ENCODE data around the gene GRIN2D. TPM values are rescaled to one million over a fixed set of nuclear protein-coding genes. Genes with fewer than 3 reads are reported as not detected.
A peak's percentile ranks its signal among the peaks of the same experiment; 100 is the strongest.

The GRIN2D gene
- total and polyA plus RNA-seq, 2 donors from 2014 or later, result 0.13 to 0.54 TPM

DNA sequence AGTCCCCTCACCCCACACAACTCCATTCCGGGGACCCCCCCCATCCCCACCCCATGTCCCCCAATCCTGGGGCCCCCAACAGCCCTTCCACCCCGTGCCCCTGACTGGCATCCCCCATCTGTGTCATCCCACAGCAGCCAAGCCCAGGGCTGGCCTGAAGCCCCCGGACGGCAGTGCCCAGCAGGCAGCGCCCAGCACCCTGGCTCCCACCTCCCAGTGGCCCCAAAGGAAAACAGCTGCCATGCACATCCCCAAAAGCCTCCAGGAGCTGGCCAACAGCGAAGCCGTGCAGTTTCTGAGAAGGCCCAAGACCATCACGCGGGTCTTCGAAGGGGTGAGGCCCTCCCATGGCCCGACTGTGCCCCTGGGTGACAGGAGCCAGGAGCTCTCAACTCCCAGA, 27.9 kb upstream of the GRIN2D start:
- intact Hi-C loops (cut with DNase I), result no loop called here
- DNase-seq (peak in 1 of 5 donors; percentile 73), FAIRE-seq (no peak)
- Histone ChIP-seq H3K27ac (ENCODE audit: low read depth in 2 of 2, low read length in 2 of 2) (no peak overlapping the region), H3K4me1 (ENCODE audit: control insufficient read depth in 2 of 3, insufficient read depth in 2 of 3, low read depth in 1 of 3, low read length in 3 of 3) (peaks cover 0 to 12% (median 5%) of the 10 kb centered on the region in 3 donors), H3K9me3 (ENCODE audit: control insufficient read depth in 2 of 3, insufficient read depth in 1 of 3, low read length in 3 of 3) (no peaks in the 10 kb centered on the region), H3K4me3 (ENCODE audit: low read length in 3 of 3) (no peak overlapping the region), H3K36me3 (ENCODE audit: control insufficient read depth in 2 of 3, insufficient read depth in 3 of 3, low read length in 3 of 3) (no peaks in the 10 kb centered on the region), H3K9ac (ENCODE audit: low read length in 3 of 3) (no peak overlapping the region), H3K27me3 (ENCODE audit: control insufficient read depth, insufficient read depth, low read length) (no peaks in the 10 kb centered on the region)
- TF ChIP-seq, protein P1, sequence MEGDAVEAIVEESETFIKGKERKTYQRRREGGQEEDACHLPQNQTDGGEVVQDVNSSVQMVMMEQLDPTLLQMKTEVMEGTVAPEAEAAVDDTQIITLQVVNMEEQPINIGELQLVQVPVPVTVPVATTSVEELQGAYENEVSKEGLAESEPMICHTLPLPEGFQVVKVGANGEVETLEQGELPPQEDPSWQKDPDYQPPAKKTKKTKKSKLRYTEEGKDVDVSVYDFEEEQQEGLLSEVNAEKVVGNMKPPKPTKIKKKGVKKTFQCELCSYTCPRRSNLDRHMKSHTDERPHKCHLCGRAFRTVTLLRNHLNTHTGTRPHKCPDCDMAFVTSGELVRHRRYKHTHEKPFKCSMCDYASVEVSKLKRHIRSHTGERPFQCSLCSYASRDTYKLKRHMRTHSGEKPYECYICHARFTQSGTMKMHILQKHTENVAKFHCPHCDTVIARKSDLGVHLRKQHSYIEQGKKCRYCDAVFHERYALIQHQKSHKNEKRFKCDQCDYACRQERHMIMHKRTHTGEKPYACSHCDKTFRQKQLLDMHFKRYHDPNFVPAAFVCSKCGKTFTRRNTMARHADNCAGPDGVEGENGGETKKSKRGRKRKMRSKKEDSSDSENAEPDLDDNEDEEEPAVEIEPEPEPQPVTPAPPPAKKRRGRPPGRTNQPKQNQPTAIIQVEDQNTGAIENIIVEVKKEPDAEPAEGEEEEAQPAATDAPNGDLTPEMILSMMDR (IDR thresholded peaks at IDR 0.05; ENCODE audit: borderline replicate concordance, extremely low read depth, insufficient read depth), result no peak

DNA sequence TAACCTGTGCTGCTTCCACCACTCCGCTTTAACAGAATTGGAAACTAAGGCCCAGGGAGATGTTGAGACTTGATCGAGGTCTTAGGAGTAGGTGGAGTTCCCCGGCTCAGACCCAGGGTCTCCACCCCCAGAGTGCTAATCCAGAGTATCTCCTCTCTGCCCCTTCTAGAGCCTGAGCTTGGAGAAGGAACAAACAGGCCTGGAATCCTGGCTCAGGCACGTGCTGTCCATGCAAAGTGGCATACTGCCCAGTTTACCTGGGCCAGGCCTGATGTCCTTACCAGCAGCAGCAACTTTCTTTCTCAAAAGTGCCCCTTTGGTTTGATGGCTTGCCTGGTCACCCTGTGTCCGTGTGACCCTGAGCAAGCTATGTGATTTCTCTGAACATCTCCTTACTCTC, 25.6 kb upstream of the GRIN2D start:
- FAIRE-seq (no peak), DNase-seq (no peak)
- Histone ChIP-seq H3K9ac (ENCODE audit: low read length in 3 of 3) (no peak overlapping the region), H3K27ac (ENCODE audit: low read depth in 2 of 2, low read length in 2 of 2) (no peak overlapping the region), H3K9me3 (ENCODE audit: control insufficient read depth in 2 of 3, insufficient read depth in 1 of 3, low read length in 3 of 3) (no peaks in the 10 kb centered on the region), H3K36me3 (ENCODE audit: control insufficient read depth in 2 of 3, insufficient read depth in 3 of 3, low read length in 3 of 3) (no peaks in the 10 kb centered on the region), H3K27me3 (ENCODE audit: control insufficient read depth, insufficient read depth, low read length) (no peaks in the 10 kb centered on the region), H3K4me1 (ENCODE audit: control insufficient read depth in 2 of 3, insufficient read depth in 2 of 3, low read depth in 1 of 3, low read length in 3 of 3) (peaks cover 0 to 12% (median 5%) of the 10 kb centered on the region in 3 donors), H3K4me3 (ENCODE audit: low read length in 3 of 3) (no peak overlapping the region)
- intact Hi-C loops (cut with DNase I), result no loop called here
- TF ChIP-seq, protein P1 (IDR thresholded peaks at IDR 0.05; ENCODE audit: borderline replicate concordance, extremely low read depth, insufficient read depth), result no peak

DNA sequence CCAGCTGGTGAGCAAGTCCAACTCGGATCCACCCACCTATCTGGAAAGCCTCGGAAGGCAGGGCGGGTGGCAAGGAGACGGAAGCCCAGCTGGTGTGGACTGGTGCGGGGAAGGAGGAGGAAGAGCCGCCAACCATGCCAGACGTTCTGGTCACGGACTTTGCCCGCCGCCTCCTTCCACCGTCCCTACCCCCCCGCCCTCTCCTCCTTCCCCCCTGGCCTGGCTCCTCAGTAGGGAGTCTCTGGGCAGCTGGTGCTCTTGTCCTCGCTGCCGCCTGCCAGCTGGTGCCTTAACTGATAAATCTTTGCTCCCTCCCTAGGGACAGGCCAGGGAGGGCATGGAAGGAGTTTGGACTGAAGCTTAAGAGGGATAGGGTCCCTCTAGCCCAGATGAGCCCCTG, 24.5 kb upstream of the GRIN2D start:
- H3K36me3 ChIP-seq (ENCODE audit: control insufficient read depth in 2 of 3, insufficient read depth in 3 of 3, low read length in 3 of 3), result no peaks in the 10 kb centered on the region
- peak overlapping the region in 1 of 2 donors; percentile 49 for H3K27ac ChIP-seq (ENCODE audit: low read depth in 2 of 2, low read length in 2 of 2)
- TF ChIP-seq, protein P1 (IDR thresholded peaks at IDR 0.05; ENCODE audit: borderline replicate concordance, extremely low read depth, insufficient read depth), result no peak
- no peaks in the 10 kb centered on the region for H3K27me3 ChIP-seq (ENCODE audit: control insufficient read depth, insufficient read depth, low read length)
- H3K9me3 ChIP-seq (ENCODE audit: control insufficient read depth in 2 of 3, insufficient read depth in 1 of 3, low read length in 3 of 3), result no peaks in the 10 kb centered on the region
- DNase-seq (peak in 4 of 5 donors; percentile 71 to 88 (median 80)), FAIRE-seq (no peak)
- intact Hi-C loops (cut with DNase I), result no loop called here
- H3K4me3 ChIP-seq (ENCODE audit: low read length in 3 of 3), result no peak overlapping the region
- no peak overlapping the region for H3K9ac ChIP-seq (ENCODE audit: low read length in 3 of 3)
- H3K4me1 ChIP-seq (ENCODE audit: control insufficient read depth in 2 of 3, insufficient read depth in 2 of 3, low read depth in 1 of 3, low read length in 3 of 3), result peaks cover 0 to 8% (median 5%) of the 10 kb centered on the region in 3 donors

DNA sequence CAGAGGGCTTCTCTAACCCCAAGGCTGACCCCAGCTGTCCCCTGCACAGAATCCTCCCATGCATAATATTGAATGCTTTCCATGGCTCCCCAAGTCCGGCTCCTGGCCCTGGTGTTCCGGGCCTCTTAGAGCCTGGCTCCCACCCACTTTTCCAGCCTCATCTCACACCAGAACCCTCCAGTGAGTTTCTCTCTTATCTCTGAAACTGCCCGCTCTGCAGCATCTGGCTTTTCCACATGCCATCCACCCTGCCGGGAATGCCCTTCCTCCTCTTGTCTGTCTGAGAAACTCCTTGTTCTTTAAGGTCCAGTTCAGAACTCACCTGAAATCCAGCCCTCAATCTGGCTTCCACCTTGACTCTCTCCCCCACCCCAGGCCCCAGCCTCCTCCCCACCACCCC, 22.5 kb upstream of the GRIN2D start:
- no peaks in the 10 kb centered on the region for H3K27me3 ChIP-seq (ENCODE audit: control insufficient read depth, insufficient read depth, low read length)
- no peak overlapping the region for H3K4me3 ChIP-seq (ENCODE audit: low read length in 3 of 3)
- no peak for FAIRE-seq
- no peaks in the 10 kb centered on the region for H3K36me3 ChIP-seq (ENCODE audit: control insufficient read depth in 2 of 3, insufficient read depth in 3 of 3, low read length in 3 of 3)
- H3K4me1 ChIP-seq (ENCODE audit: control insufficient read depth in 2 of 3, insufficient read depth in 2 of 3, low read depth in 1 of 3, low read length in 3 of 3), result peaks cover 0 to 5% (median 5%) of the 10 kb centered on the region in 3 donors
- no peak overlapping the region for H3K27ac ChIP-seq (ENCODE audit: low read depth in 2 of 2, low read length in 2 of 2)
- intact Hi-C loops (cut with DNase I), result no loop called here
- TF ChIP-seq, protein P1 (IDR thresholded peaks at IDR 0.05; ENCODE audit: borderline replicate concordance, extremely low read depth, insufficient read depth), result no peak
- H3K9me3 ChIP-seq (ENCODE audit: control insufficient read depth in 2 of 3, insufficient read depth in 1 of 3, low read length in 3 of 3), result no peaks in the 10 kb centered on the region
- DNase-seq, result no peak
- no peak overlapping the region for H3K9ac ChIP-seq (ENCODE audit: low read length in 3 of 3)

Measured in kidney (tissue), 14 donors.